ENCODE results near the gene ANTXR1. TPM values are rescaled to one million over a fixed set of nuclear protein-coding genes. Genes with fewer than 3 reads are reported as not detected.

The ANTXR1 gene
- total and polyA plus RNA-seq, 2 of the 8 experiments (the other 6 are each of a cell fraction or from before 2014, with no cell fraction given) = 15.8 to 44.3 TPM

- TF ChIP-seq ATF2 (IDR thresholded peaks at IDR 0.05; ENCODE audit: low read length) = no peak
- no peak for TF ChIP-seq CHD7 (IDR thresholded peaks at IDR 0.05; ENCODE audit: insufficient replicate concordance, low read length)
- TF ChIP-seq POU5F1 (IDR thresholded peaks at IDR 0.05; ENCODE audit: low read depth, low read length) = no peak
These were observed 144.5 kb downstream of the ANTXR1 start (continued) for GRCh38 chr2:69157441-69157840.

Measured in H1 (cell line).